Stomach (tissue), 19 donors: Measurements from ENCODE around the gene CD80. TPM values are rescaled to one million over a fixed set of nuclear protein-coding genes. Genes with fewer than 3 reads are reported as not detected.
A peak's percentile ranks its signal among the peaks of the same experiment; 100 is the strongest.

Experiments
- DNase-seq, 2 donors: peaks; one replicate each; pipeline versions ENCODE4 v3.0.0 to v3.0.0-alpha.2; 2013 to 2019
- H3K27ac ChIP-seq, 5 donors: fragments of 200-600 bp in 4 of 5; sonication (generic) in 4 of 5; one replicate each; pipeline ENCODE4 v1.5.1; 2013 to 2019; ENCODE audit warnings: mild to moderate bottlenecking in 1 of 5, moderate library complexity in 1 of 5
- H3K27me3 ChIP-seq, 3 donors: fragments of 200-600 bp; sonication (generic); one replicate each; pipeline ENCODE4 v1.5.1; 2017 to 2019; ENCODE audit warnings: mixed run types in 1 of 3
- H3K36me3 ChIP-seq, 4 donors: fragments of 200-600 bp; sonication (generic); 1 replicate in 3 of 4; 2 replicates in 1 of 4; pipeline ENCODE4 v1.5.1; 2016 to 2019
- H3K4me1 ChIP-seq, 4 donors: fragments of 200-600 bp; sonication (generic); one replicate each; pipeline ENCODE4 v1.5.1; 2016 to 2019
- H3K4me3 ChIP-seq, 4 donors: fragments of 200-600 bp; sonication (generic) in 3 of 4; one replicate each; pipeline ENCODE4 v1.5.1; 2016 to 2019; ENCODE audit warnings: mild to moderate bottlenecking in 1 of 4
- H3K9me3 ChIP-seq, 4 donors: fragments of 200-600 bp; sonication (generic); one replicate each; pipeline ENCODE4 v1.5.1; 2016 to 2019
- EP300 ChIP-seq: sonication (generic); formaldehyde crosslinking; IDR thresholded peaks from one replicate; pipeline ENCODE4 v1.6.1; 2017; ENCODE audit warnings: antibody characterized with exemption
- POLR2A ChIP-seq, 4 donors: fragments of 450-650 bp; IDR thresholded peaks; one replicate each; pipeline ENCODE4 v1.6.1; 2016; ENCODE audit warnings: antibody characterized with exemption in 4 of 4, control low read depth in 2 of 4, mild to moderate bottlenecking in 1 of 4, moderate library complexity in 1 of 4
- POLR2AphosphoS5 ChIP-seq, 3 donors: sonication (generic); formaldehyde crosslinking; IDR thresholded peaks; one replicate each; pipeline ENCODE4 v1.6.1; 2016; ENCODE audit warnings: antibody characterized with exemption in 3 of 3
- WGBS, 5 donors: extraction: QIAGEN DNeasy Blood & Tissue Kit in 3 of 5; methylation state at CpG; one replicate each; pipeline versions ENCODE4 v1.1.5 to v1.1.7; 2013 to 2018; 5-methylcytosine and 5-hydroxymethylcytosine counted together
- intact Hi-C: fragments of 100-400 bp; cut with DNase I; formaldehyde crosslinking; loops from one replicate; pipeline ENCODE4 v1.15.1; 2023; ENCODE audit warnings: low total_unique reads
- long read RNA-seq, 10 donors: transcript quantifications; one replicate each; lab custom pipeline, GENCODE V29; 2026
- polyA plus RNA-seq, 3 donors: library from polyadenylated mRNA; stranded (reverse); fragments of 200-250 nt; gene quantifications; one replicate each; pipeline ENCODE4 v1.2.3, GENCODE V29; 2013
- total RNA-seq, 5 donors: library from RNA; depleted of rRNA; stranded (reverse); fragments of >200 nt; gene quantifications; one replicate each; pipeline versions ENCODE4 v1.1.0 to v1.2.3, GENCODE V29; 2014 to 2016
- TF ChIP-seq, protein P1 (sequence below), 7 experiments: fragments of 450-650 bp in 4 of 7; fragments of 200-600 bp in 3 of 7; sonication (generic) in 3 of 7; IDR thresholded peaks; one replicate each; pipeline ENCODE4 v1.5.1; 2016 to 2019; ENCODE audit warnings: antibody characterized with exemption in 7 of 7, control low read depth in 2 of 7, mild to moderate bottlenecking in 1 of 7
- donor health status: healthy with polysubstance abuse.
- donor health status: Bipolar disorder and iron deficiency.
- donor health status: healthy.

Gene CD80, protein sequence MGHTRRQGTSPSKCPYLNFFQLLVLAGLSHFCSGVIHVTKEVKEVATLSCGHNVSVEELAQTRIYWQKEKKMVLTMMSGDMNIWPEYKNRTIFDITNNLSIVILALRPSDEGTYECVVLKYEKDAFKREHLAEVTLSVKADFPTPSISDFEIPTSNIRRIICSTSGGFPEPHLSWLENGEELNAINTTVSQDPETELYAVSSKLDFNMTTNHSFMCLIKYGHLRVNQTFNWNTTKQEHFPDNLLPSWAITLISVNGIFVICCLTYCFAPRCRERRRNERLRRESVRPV
- total RNA-seq (1 to 10 TPM in 2 of 5 donors, under 1 TPM in 2, not detected in 1; 0.14 to 9.9 (median 1.4) TPM), polyA plus RNA-seq (under 1 TPM in 2 of 3 donors, not detected in 1; 0.19 to 0.25 TPM)
- long read RNA-seq, donor 1: 0 reads
- long read RNA-seq, donor 2: 0 reads
- long read RNA-seq, donor 3: 0 reads
- long read RNA-seq, donor 4: 0 reads
- long read RNA-seq, donor 5: 0 reads
- long read RNA-seq, donor 6: 0 reads
- long read RNA-seq, donor 7: 0 reads
- long read RNA-seq, donor 8: 0 reads
- long read RNA-seq, donor 9: 0 reads
- long read RNA-seq, donor 10: 0 reads

DNA sequence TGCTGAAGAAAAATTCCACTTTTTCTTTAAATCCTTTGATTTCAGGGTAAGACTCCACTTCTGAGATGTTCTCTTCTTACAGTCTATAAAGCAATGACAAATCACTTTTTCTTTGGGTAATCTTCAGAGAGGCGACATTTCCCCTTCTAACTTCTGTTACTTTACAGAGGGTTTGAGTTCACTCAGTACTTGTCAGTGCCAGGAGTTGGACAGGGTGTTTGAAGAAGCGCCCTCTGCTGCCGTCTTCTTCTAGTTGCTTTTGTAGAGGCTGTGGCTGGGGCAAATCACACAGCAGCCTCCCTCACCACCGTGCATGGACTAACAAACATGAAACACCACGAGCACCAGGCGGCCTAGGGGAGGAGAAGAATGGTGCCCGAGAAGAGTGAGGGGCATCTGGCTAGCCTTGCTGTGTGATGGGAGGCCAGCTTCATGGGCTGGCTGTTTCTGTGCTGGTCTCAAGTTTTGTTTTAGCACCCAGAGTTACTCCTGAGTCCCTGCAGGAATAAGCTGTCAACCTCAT lies at the start of gene CD80:
TSS of gene CD80 (minus strand) at position 174 of the 523 bp plus-strand sequence. CDS start 1,886 bp downstream, outside the sequence.
- Histone ChIP-seq H3K27ac (peak within 1 kb of the TSS in 1 of 5 donors; percentile 2), H3K4me3 (no peak within 1 kb of the TSS), H3K36me3 (no peaks in the 10 kb centered on the region), H3K27me3 (no peaks in the 10 kb centered on the region), H3K9me3 (no peaks in the 10 kb centered on the region), H3K4me1 (no peaks in the 10 kb centered on the region)
- WGBS, 5 donors: 12 to 23% (median 15%) methylated on average over 7 of the region's 7 CpGs
- no peak for TF ChIP-seq EP300
- TF ChIP-seq, protein P1, sequence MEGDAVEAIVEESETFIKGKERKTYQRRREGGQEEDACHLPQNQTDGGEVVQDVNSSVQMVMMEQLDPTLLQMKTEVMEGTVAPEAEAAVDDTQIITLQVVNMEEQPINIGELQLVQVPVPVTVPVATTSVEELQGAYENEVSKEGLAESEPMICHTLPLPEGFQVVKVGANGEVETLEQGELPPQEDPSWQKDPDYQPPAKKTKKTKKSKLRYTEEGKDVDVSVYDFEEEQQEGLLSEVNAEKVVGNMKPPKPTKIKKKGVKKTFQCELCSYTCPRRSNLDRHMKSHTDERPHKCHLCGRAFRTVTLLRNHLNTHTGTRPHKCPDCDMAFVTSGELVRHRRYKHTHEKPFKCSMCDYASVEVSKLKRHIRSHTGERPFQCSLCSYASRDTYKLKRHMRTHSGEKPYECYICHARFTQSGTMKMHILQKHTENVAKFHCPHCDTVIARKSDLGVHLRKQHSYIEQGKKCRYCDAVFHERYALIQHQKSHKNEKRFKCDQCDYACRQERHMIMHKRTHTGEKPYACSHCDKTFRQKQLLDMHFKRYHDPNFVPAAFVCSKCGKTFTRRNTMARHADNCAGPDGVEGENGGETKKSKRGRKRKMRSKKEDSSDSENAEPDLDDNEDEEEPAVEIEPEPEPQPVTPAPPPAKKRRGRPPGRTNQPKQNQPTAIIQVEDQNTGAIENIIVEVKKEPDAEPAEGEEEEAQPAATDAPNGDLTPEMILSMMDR (IDR thresholded peaks at IDR 0.05): peak in 2 of 7 experiments; percentile 23 to 29
- intact Hi-C loops: no loop called here
- DNase-seq: peak; percentile 65 to 75

DNA sequence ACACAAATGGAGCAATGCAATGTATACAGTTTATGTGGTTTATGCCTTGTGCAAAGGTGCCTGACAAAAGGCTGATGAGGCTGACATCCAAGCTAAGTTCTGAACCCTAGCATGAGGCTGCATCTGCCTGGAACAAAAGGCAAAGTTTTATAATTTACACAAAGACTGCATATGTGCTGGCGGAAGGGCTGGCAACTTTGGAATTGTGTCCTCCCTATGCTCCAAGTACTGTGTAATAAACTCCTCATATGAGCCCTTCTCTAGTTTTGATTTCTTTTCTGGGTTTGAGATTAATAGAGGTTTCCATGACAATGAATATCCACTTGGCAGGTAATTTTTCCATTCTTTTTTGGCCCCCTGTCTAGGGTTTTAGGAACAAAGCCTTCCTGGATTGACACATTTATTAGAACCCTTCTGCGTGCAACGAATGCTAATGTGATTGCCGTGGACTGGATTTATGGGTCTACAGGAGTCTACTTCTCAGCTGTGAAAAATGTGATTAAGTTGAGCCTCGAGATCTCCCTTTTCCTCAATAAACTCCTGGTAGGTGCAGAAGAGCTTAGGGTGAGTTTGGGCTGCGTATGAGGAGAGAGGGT lies 49.1 kb upstream of the CD80 start:
- TF ChIP-seq, protein P1 (IDR thresholded peaks at IDR 0.05): no peak
- TF ChIP-seq EP300 (no peak), POLR2AphosphoS5 (IDR thresholded peaks at IDR 0.05) (no peak), POLR2A (IDR thresholded peaks at IDR 0.05) (no peak)
- Histone ChIP-seq H3K27me3 (no peaks in the 10 kb centered on the region), H3K27ac (no peak overlapping the region), H3K4me3 (no peak overlapping the region), H3K4me1 (no peaks in the 10 kb centered on the region), H3K36me3 (no peaks in the 10 kb centered on the region), H3K9me3 (no peaks in the 10 kb centered on the region)
- WGBS, 5 donors: 88 to 94% (median 89%) methylated on average over 6 of the region's 6 CpGs
- intact Hi-C loops: no loop called here
- no peak for DNase-seq

DNA sequence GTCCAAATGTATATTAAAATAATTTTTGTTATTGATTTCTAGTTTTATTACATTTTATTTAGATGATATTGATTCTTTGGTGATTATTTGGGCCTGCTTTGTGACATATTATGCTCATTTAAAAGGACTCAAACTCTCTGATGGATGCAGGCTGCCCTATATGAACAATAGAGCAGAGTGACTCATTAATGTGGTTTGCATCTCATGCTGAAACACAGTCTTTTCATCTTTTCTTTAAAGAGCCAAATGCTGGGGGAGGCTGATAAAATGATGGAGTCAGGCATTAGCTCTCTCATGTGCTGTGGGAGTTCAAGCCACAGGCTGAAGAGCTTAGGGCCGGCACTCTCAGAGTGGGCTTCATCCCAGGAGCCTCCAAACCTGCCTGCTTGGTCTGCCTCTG lies 45.5 kb upstream of the CD80 start:
- 76 to 100% (median 92%) methylated on average over 1 of the region's 1 CpG for WGBS, 5 donors
- no peaks in the 10 kb centered on the region for H3K9me3 ChIP-seq
- no peak for DNase-seq
- intact Hi-C loops: no loop called here
- no peak overlapping the region for H3K27ac ChIP-seq
- H3K4me1 ChIP-seq: peaks cover 0 to 5% (median 2%) of the 10 kb centered on the region in 4 donors
- H3K4me3 ChIP-seq: no peak overlapping the region
- H3K27me3 ChIP-seq: no peaks in the 10 kb centered on the region
- H3K36me3 ChIP-seq: no peaks in the 10 kb centered on the region
- no peak for TF ChIP-seq EP300
- TF ChIP-seq POLR2AphosphoS5 (IDR thresholded peaks at IDR 0.05): no peak
- TF ChIP-seq, protein P1 (IDR thresholded peaks at IDR 0.05): no peak
- TF ChIP-seq POLR2A (IDR thresholded peaks at IDR 0.05): no peak

DNA sequence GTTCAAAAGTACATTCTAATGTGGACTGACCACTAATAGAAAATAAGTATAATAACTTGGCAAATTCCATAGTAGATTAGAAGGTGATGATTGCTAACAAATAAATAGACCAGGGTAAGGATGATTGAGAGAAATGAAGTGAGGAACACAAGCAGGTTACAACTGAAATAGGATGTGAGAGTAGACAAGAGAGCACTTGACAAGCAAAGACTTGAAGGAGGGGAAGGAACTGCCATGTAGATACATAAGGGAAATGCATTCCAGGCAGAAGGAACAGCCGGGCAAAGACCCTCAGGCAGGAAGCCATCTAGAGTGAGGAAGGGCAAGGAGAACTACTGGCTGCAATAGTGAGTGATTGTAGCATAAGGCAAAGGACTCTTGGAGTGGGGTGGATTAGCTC lies 43.3 kb upstream of the CD80 start:
- no peak for TF ChIP-seq POLR2A (IDR thresholded peaks at IDR 0.05)
- TF ChIP-seq EP300: no peak
- no peak for TF ChIP-seq POLR2AphosphoS5 (IDR thresholded peaks at IDR 0.05)
- TF ChIP-seq, protein P1 (IDR thresholded peaks at IDR 0.05): no peak
- WGBS, 5 donors: 63 to 79% (median 72%) methylated on average over 1 of the region's 1 CpG
- intact Hi-C loops: no loop called here
- Histone ChIP-seq H3K27me3 (no peaks in the 10 kb centered on the region), H3K4me1 (peaks cover 3 to 12% (median 7%) of the 10 kb centered on the region in 4 donors), H3K36me3 (no peaks in the 10 kb centered on the region), H3K27ac (peak overlapping the region in 1 of 5 donors; percentile 26), H3K9me3 (no peaks in the 10 kb centered on the region), H3K4me3 (no peak overlapping the region)
- DNase-seq: no peak
